Measurements from ENCODE around the gene SMCO4. TPM values are rescaled to one million over a fixed set of nuclear protein-coding genes. Genes with fewer than 3 reads are reported as not detected.

SMCO4 gene
- total RNA-seq, 1 experiment from 2014 or later = 14.1 TPM

- DNase-seq (ENCODE audit: low read depth, low spot score) = no peak
- no TSS peak for BruUV-seq (replicated peaks)
- Histone ChIP-seq H3K4me3 (ENCODE audit: low read depth in 2 of 2, low read length in 2 of 2) (no peak overlapping the region), H3K27me3 (ENCODE audit: control insufficient read depth, insufficient read depth, low read length) (no peaks in the 10 kb centered on the region), H3K27ac (ENCODE audit: low read length) (no peak overlapping the region), H3K36me3 (ENCODE audit: control insufficient read depth, insufficient read depth, low read length) (no peaks in the 10 kb centered on the region), H3K9me3 (ENCODE audit: control insufficient read depth, insufficient read depth, low read depth, low read length) (no peaks in the 10 kb centered on the region), H3K4me1 (ENCODE audit: control insufficient read depth, insufficient read depth, low read length) (no peaks in the 10 kb centered on the region)
- in situ Hi-C loops (cut with HindIII; ENCODE audit: low pct_unique_long_range_greater_than_20kb, low sequenced_read_pairs) = no loop called here
- ChIA-PET POLR2A (no interaction called here), CTCF (no interaction called here)
- ATAC-seq = no peak
- intact Hi-C loops (cut with micrococcal nuclease; ENCODE audit: unreplicated experiment) = no loop called here
- TF ChIP-seq POLR2AphosphoS5 (IDR thresholded peaks at IDR 0.05; ENCODE audit: low read depth, low read length) = no peak
- TF ChIP-seq, protein P1, sequence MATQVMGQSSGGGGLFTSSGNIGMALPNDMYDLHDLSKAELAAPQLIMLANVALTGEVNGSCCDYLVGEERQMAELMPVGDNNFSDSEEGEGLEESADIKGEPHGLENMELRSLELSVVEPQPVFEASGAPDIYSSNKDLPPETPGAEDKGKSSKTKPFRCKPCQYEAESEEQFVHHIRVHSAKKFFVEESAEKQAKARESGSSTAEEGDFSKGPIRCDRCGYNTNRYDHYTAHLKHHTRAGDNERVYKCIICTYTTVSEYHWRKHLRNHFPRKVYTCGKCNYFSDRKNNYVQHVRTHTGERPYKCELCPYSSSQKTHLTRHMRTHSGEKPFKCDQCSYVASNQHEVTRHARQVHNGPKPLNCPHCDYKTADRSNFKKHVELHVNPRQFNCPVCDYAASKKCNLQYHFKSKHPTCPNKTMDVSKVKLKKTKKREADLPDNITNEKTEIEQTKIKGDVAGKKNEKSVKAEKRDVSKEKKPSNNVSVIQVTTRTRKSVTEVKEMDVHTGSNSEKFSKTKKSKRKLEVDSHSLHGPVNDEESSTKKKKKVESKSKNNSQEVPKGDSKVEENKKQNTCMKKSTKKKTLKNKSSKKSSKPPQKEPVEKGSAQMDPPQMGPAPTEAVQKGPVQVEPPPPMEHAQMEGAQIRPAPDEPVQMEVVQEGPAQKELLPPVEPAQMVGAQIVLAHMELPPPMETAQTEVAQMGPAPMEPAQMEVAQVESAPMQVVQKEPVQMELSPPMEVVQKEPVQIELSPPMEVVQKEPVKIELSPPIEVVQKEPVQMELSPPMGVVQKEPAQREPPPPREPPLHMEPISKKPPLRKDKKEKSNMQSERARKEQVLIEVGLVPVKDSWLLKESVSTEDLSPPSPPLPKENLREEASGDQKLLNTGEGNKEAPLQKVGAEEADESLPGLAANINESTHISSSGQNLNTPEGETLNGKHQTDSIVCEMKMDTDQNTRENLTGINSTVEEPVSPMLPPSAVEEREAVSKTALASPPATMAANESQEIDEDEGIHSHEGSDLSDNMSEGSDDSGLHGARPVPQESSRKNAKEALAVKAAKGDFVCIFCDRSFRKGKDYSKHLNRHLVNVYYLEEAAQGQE (IDR thresholded peaks at IDR 0.05; ENCODE audit: insufficient read depth in 1 of 2, low read depth in 2 of 2, low read length in 1 of 2) = no peak
- no peak for TF ChIP-seq TCF7L2 (IDR thresholded peaks at IDR 0.05; ENCODE audit: low read depth, low read length)
- no peak for TF ChIP-seq SIN3A (IDR thresholded peaks at IDR 0.05; ENCODE audit: borderline replicate concordance, insufficient read depth, low read depth, low read length)
- TF ChIP-seq, protein P2, sequence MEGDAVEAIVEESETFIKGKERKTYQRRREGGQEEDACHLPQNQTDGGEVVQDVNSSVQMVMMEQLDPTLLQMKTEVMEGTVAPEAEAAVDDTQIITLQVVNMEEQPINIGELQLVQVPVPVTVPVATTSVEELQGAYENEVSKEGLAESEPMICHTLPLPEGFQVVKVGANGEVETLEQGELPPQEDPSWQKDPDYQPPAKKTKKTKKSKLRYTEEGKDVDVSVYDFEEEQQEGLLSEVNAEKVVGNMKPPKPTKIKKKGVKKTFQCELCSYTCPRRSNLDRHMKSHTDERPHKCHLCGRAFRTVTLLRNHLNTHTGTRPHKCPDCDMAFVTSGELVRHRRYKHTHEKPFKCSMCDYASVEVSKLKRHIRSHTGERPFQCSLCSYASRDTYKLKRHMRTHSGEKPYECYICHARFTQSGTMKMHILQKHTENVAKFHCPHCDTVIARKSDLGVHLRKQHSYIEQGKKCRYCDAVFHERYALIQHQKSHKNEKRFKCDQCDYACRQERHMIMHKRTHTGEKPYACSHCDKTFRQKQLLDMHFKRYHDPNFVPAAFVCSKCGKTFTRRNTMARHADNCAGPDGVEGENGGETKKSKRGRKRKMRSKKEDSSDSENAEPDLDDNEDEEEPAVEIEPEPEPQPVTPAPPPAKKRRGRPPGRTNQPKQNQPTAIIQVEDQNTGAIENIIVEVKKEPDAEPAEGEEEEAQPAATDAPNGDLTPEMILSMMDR (IDR thresholded peaks at IDR 0.05) = no peak
Observed at GRCh38 chr11:93526641-93527583, 16.3 kb downstream of the SMCO4 start.

DNA sequence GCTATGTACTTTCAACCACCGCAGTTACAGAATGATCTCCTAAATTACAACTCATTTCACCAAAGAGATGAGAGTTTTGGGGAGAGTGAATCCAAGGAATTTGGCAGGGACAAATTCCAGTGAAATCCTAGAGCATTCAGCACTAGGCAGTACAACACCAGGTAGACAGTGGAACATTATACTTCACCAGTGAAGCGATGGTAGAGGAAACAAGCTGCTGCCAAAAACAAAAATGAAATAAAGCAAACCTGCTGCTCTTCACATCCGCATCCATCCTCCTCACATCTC, 16.9 kb downstream of the SMCO4 start:
- Histone ChIP-seq H3K4me1 (ENCODE audit: control insufficient read depth, insufficient read depth, low read length) (no peaks in the 10 kb centered on the region), H3K27ac (ENCODE audit: low read length) (no peak overlapping the region), H3K9me3 (ENCODE audit: control insufficient read depth, insufficient read depth, low read depth, low read length) (no peaks in the 10 kb centered on the region), H3K27me3 (ENCODE audit: control insufficient read depth, insufficient read depth, low read length) (no peaks in the 10 kb centered on the region), H3K4me3 (ENCODE audit: low read depth in 2 of 2, low read length in 2 of 2) (no peak overlapping the region), H3K36me3 (ENCODE audit: control insufficient read depth, insufficient read depth, low read length) (no peaks in the 10 kb centered on the region)
- DNase-seq (ENCODE audit: low read depth, low spot score) = no peak
- POLR2A ChIA-PET = no interaction called here
- TF ChIP-seq, protein P2 (IDR thresholded peaks at IDR 0.05) = no peak
- TF ChIP-seq, protein P1 (IDR thresholded peaks at IDR 0.05; ENCODE audit: insufficient read depth in 1 of 2, low read depth in 2 of 2, low read length in 1 of 2) = no peak
- no peak for TF ChIP-seq TCF7L2 (IDR thresholded peaks at IDR 0.05; ENCODE audit: low read depth, low read length)
- TF ChIP-seq POLR2AphosphoS5 (IDR thresholded peaks at IDR 0.05; ENCODE audit: low read depth, low read length) = no peak
- TF ChIP-seq SIN3A (IDR thresholded peaks at IDR 0.05; ENCODE audit: borderline replicate concordance, insufficient read depth, low read depth, low read length) = no peak
- BruUV-seq (replicated peaks) = no TSS peak
- ATAC-seq = no peak
- in situ Hi-C loops (cut with HindIII; ENCODE audit: low pct_unique_long_range_greater_than_20kb, low sequenced_read_pairs) = no loop called here
- intact Hi-C loops (cut with micrococcal nuclease; ENCODE audit: unreplicated experiment) = no loop called here
- CTCF ChIA-PET = no interaction called here

Measured in Panc1 (cell line).